Karpas-422 (cell line): ENCODE results near the gene GPR15LG. TPM values are rescaled to one million over a fixed set of nuclear protein-coding genes. Genes with fewer than 3 reads are reported as not detected.

Source experiments
- DNase-seq: peaks from one replicate; pipeline ENCODE4 v3.0.0-alpha.2; 2015
- H2AFZ ChIP-seq: fragments of 200-600 bp; sonication (generic); 2 replicates; pipeline ENCODE4 v1.6.1; 2014; ENCODE audit warnings: antibody characterized with exemption, low read length, mixed read lengths
- H3K27ac ChIP-seq: fragments of 200-600 bp; sonication (generic); 2 replicates; pipeline ENCODE4 v1.5.1; 2014; ENCODE audit warnings: mild to moderate bottlenecking, low read length, moderate library complexity
- H3K27me3 ChIP-seq: fragments of 200-600 bp; sonication (generic); 2 replicates; pipeline ENCODE4 v1.6.1; 2014; ENCODE audit warnings: low read length, mixed read lengths
- H3K36me3 ChIP-seq: fragments of 200-600 bp; sonication (generic); 2 replicates; pipeline ENCODE4 v1.6.1; 2014; ENCODE audit warnings: low read length, mixed read lengths; ENCODE audit not compliant: insufficient read depth
- H3K4me1 ChIP-seq: fragments of 200-600 bp; sonication (generic); 2 replicates; pipeline ENCODE4 v1.6.1; 2014; ENCODE audit warnings: mild to moderate bottlenecking, low read length, mixed read lengths
- H3K4me2 ChIP-seq: fragments of 200-600 bp; sonication (generic); 2 replicates; pipeline ENCODE4 v1.6.1; 2014; ENCODE audit warnings: low read length, low read depth, mild to moderate bottlenecking; ENCODE audit not compliant: poor library complexity, severe bottlenecking
- H3K4me3 ChIP-seq: fragments of 200-600 bp; sonication (generic); 2 replicates; pipeline ENCODE4 v1.5.1; 2014; ENCODE audit warnings: mild to moderate bottlenecking, antibody characterized with exemption, low read length, mixed read lengths
- H3K79me2 ChIP-seq: fragments of 200-600 bp; sonication (generic); 2 replicates; pipeline ENCODE4 v1.6.1; 2014; ENCODE audit warnings: mild to moderate bottlenecking, low read length, mixed read lengths
- H3K9ac ChIP-seq: fragments of 200-600 bp; sonication (generic); 2 replicates; pipeline ENCODE4 v1.6.0; 2014; ENCODE audit warnings: low read length
- H3K9me2 ChIP-seq: fragments of 200-600 bp; sonication (generic), shearing (Covaris generic); replicated peaks from 2 replicates; pipeline ENCODE4 v1.6.0; 2014; ENCODE audit warnings: mild to moderate bottlenecking, low read length, moderate library complexity; ENCODE audit not compliant: insufficient read depth
- H3K9me3 ChIP-seq: fragments of 300-700, 200-600 bp; sonication (generic); 2 replicates; pipeline ENCODE4 v1.6.1; 2014; ENCODE audit warnings: low read length, mixed read lengths
- H4K20me1 ChIP-seq: fragments of 200-600 bp; sonication (generic); 2 replicates; pipeline ENCODE4 v1.6.1; 2014; ENCODE audit warnings: mild to moderate bottlenecking, antibody characterized with exemption, low read length, low read depth; ENCODE audit not compliant: insufficient read depth
- total RNA-seq: library from RNA; depleted of rRNA; stranded (reverse); fragments of >200 nt; shearing (Covaris generic); gene quantifications from 2 replicates; pipeline ENCODE4 v1.2.3, GENCODE V29; 2014; ENCODE audit warnings: low replicate concordance

GPR15LG gene
- total RNA-seq, 1 experiment from 2014 or later = not detected

DNA sequence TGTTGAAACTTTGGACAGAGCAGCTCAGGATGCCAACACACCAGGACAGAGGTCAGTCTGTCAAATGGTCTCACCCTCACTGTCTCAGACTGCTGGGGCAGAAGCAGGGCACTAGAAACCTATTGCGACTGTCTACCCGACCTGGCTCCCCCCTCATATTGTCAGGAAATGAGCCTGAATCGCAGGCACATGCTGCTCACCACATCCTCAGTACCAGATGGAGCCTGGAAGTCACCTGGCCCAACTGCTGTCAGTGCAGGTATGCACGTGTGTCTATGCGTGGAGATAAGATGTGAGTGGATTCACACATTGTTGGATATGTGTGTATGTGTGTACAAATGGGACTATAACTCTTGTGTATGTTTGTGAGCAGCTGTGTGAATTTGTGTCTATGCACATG is 17.5 kb downstream of the GPR15LG start:
- no peak overlapping the region for H2AFZ ChIP-seq
- no peaks in the 10 kb centered on the region for H3K27me3 ChIP-seq
- no peaks in the 10 kb centered on the region for H3K4me1 ChIP-seq
- H3K79me2 ChIP-seq = no peaks in the 10 kb centered on the region
- H3K27ac ChIP-seq = no peak overlapping the region
- no peaks in the 10 kb centered on the region for H3K36me3 ChIP-seq
- H3K4me2 ChIP-seq = no peak overlapping the region
- no peaks in the 10 kb centered on the region for H3K9me3 ChIP-seq
- no peak overlapping the region for H3K4me3 ChIP-seq
- no peak for DNase-seq
- no peaks in the 10 kb centered on the region for H3K9me2 ChIP-seq
- H4K20me1 ChIP-seq = no peaks in the 10 kb centered on the region
- no peak overlapping the region for H3K9ac ChIP-seq

DNA sequence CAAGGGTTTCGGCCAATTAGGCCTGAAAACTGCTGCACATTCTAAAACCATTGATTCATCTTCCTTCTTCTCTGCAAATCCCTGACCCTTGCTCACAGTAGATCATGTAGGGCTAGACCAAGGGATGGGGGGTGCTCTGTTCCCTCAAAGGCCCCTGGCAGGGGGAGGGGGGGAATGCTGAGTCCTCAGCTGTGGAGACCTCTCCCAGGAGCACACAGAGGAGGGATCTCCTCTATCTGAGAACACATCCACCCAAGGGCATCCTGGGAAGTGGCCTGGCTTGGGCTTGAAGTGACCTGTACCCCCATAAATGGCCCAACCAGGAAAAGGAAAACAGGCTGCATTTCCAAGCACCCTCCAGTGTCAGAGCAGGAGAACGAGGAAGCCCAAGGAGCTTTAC is 19.7 kb downstream of the GPR15LG start:
- H3K36me3 ChIP-seq = no peaks in the 10 kb centered on the region
- no peaks in the 10 kb centered on the region for H3K79me2 ChIP-seq
- H3K9me2 ChIP-seq = no peaks in the 10 kb centered on the region
- no peaks in the 10 kb centered on the region for H3K4me1 ChIP-seq
- H3K27me3 ChIP-seq = no peaks in the 10 kb centered on the region
- H3K4me3 ChIP-seq = no peak overlapping the region
- H4K20me1 ChIP-seq = no peaks in the 10 kb centered on the region
- no peaks in the 10 kb centered on the region for H3K9me3 ChIP-seq
- DNase-seq = no peak
- no peak overlapping the region for H3K27ac ChIP-seq
- H2AFZ ChIP-seq = no peak overlapping the region
- no peak overlapping the region for H3K9ac ChIP-seq
- H3K4me2 ChIP-seq = no peak overlapping the region

DNA sequence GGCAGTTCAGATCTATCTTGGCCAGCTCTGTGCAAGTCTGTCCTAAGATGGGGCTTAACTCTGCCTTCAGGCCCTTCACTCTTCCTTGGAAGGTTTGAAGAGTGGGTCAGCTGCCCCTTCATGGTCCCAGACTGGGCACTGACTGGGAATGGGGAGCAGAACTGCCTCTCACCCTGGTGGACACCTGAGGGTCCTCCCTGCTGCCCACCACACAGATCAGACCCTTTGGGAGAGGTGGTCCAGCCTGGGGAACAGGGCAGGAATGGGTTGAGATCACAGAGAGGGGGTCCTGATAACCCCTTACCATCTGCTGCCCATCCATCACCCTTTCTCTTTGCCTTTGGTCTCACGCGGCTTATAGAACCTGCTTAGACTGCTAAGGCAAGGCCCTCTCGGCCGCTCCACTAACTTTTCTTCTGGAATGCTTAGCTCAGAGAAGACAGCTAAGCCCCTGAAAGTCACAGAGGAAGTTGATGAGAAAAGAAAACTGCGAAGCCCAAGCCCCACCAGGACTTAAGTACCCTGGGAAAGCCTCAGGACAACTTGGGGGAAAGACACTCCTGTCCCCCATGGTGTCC is 20.3 kb downstream of the GPR15LG start:
- DNase-seq = no peak
- Histone ChIP-seq H3K4me2 (no peak overlapping the region), H4K20me1 (no peaks in the 10 kb centered on the region), H3K27ac (no peak overlapping the region), H3K9ac (no peak overlapping the region), H3K36me3 (no peaks in the 10 kb centered on the region), H3K4me3 (no peak overlapping the region), H3K9me2 (no peaks in the 10 kb centered on the region), H3K4me1 (no peaks in the 10 kb centered on the region), H3K27me3 (no peaks in the 10 kb centered on the region), H3K9me3 (no peaks in the 10 kb centered on the region), H3K79me2 (no peaks in the 10 kb centered on the region), H2AFZ (no peak overlapping the region)

DNA sequence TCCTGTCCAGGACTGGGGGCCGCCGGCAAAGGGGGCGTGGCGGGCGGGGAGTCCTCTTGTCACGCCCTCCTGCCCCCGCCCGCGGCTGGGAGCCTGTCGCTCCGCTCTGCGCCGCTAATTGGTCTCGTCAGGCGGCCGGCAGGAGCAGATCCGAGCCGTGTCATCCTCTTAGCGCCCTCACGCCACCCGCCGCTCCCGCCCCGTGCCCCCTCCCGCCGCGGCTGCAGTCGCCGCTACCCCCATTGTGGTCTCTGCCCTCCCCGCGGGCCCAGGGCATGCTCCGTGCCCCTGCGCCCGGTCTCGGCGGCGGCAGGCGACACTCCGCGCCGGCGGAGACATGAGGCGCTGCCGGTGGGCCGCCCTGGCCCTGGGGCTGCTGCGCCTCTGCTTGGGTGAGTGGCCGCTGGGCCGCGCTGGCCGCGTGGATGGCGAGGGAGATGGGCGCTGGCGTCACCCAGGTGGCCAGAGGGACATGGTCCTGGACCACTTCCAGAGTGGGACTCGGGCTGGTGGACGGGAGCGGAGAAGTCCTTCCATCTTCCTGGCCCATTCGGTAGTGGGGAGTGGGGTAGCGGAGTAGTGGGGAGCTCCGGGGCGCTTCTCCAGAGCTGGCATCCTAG is 20.9 kb downstream of the GPR15LG start, which contains the start of gene CDHR1:
TSS of gene CDHR1 (plus strand) at position 114 of the 620 bp plus-strand sequence. CDS start at position 338, 224 bp downstream.
- Histone ChIP-seq H3K27ac (no peak within 1 kb of the TSS), H3K9ac (no peak within 1 kb of the TSS), H3K4me1 (no peaks in the 10 kb centered on the region), H2AFZ (no peak within 1 kb of the TSS), H3K79me2 (no peaks in the 10 kb centered on the region), H3K9me2 (no peaks in the 10 kb centered on the region), H3K27me3 (no peaks in the 10 kb centered on the region), H4K20me1 (no peaks in the 10 kb centered on the region), H3K4me2 (no peak within 1 kb of the TSS), H3K4me3 (no peak within 1 kb of the TSS), H3K36me3 (no peaks in the 10 kb centered on the region), H3K9me3 (no peaks in the 10 kb centered on the region)
- no peak for DNase-seq

DNA sequence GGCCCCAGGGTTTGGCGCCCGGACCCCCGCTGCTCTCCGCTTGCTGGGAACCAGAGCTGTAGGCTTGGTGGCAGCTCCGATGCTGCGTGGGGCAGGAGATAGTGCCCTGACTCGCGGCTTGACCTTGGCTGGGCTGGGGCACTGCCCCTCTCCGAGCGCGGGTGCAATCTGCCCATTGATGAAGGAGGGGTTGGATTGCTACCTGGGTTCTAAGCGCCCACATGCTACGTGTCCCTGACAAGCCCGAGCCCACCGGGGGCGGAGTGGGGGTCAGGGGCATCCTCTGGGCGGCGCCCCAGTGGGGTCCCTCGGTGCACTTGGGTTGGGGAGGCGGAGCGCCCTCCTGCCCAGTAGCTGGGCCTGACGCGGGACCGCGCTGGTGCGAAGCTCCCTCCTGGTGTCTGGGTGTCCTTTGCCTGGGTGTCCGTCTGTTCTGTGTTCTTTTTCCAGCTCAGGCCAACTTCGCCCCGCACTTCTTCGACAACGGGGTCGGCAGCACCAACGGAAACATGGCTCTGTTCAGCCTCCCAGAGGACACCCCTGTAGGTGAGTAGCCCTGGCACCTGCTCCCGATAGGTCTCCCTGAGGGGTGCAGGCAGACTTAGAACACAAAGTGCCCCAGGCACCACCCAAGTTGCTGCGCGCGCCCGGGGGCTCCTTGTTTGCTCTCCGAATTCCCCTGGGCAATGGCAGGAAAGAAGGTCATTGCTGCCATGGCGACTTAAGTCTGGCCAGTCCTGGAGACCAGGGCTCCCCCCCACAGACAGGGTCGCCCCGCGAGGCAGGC is 21.6 kb downstream of the GPR15LG start:
- Histone ChIP-seq H2AFZ (no peak overlapping the region), H3K9me3 (no peaks in the 10 kb centered on the region), H3K27ac (no peak overlapping the region), H3K4me1 (no peaks in the 10 kb centered on the region), H4K20me1 (no peaks in the 10 kb centered on the region), H3K36me3 (no peaks in the 10 kb centered on the region), H3K4me2 (no peak overlapping the region), H3K79me2 (no peaks in the 10 kb centered on the region), H3K4me3 (no peak overlapping the region), H3K9me2 (no peaks in the 10 kb centered on the region), H3K9ac (no peak overlapping the region), H3K27me3 (no peaks in the 10 kb centered on the region)
- no peak for DNase-seq

DNA sequence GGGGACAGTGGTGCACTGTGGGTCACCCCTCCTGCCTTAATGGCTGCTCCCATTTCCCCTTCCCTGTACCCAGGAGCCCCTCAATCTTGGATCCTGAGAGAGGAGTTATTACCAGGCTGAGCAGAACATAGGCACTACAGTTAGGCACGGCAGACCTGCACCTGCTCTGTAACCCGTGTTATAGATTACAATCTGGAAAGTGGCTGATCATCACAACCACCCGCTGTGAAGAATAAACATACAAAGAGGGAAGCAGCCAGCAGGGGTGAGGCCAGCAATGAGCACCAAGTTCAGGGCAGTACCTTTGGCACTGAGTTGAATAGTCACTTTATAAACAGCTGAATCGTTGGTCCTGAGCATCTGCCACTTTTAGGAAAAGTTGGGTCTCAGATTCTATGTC is 22.5 kb downstream of the GPR15LG start:
- Histone ChIP-seq H3K4me3 (no peak overlapping the region), H3K4me1 (no peaks in the 10 kb centered on the region), H3K9me2 (no peaks in the 10 kb centered on the region), H3K9ac (no peak overlapping the region), H3K36me3 (no peaks in the 10 kb centered on the region), H3K79me2 (no peaks in the 10 kb centered on the region), H3K27me3 (no peaks in the 10 kb centered on the region), H2AFZ (no peak overlapping the region), H3K4me2 (no peak overlapping the region), H3K27ac (no peak overlapping the region), H4K20me1 (no peaks in the 10 kb centered on the region), H3K9me3 (no peaks in the 10 kb centered on the region)
- no peak for DNase-seq

DNA sequence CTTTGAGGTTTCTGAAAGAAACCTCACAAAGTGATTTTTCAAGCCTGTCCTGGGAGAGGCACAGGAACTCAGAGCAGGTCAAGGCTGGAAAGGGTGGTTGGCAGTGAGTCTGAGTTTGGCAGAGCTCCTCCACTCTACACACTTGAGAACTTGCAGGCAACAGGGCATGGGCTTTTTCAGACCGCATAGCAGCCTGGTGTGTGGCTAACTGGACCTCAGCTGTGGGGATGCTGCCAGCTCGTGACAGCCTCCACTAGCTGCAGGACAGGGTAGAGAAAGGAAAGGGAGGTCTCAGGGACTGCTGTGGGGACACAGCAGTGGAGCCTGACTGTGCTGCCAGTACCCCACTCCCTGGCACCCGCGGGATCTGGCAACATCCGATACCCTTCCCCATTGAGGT is 23.3 kb downstream of the GPR15LG start:
- H3K27ac ChIP-seq = no peak overlapping the region
- no peak for DNase-seq
- no peaks in the 10 kb centered on the region for H4K20me1 ChIP-seq
- no peaks in the 10 kb centered on the region for H3K36me3 ChIP-seq
- no peak overlapping the region for H3K9ac ChIP-seq
- H3K4me1 ChIP-seq = no peaks in the 10 kb centered on the region
- no peak overlapping the region for H3K4me2 ChIP-seq
- H2AFZ ChIP-seq = no peak overlapping the region
- H3K79me2 ChIP-seq = no peaks in the 10 kb centered on the region
- H3K9me2 ChIP-seq = no peaks in the 10 kb centered on the region
- no peaks in the 10 kb centered on the region for H3K27me3 ChIP-seq
- no peaks in the 10 kb centered on the region for H3K9me3 ChIP-seq
- H3K4me3 ChIP-seq = no peak overlapping the region

DNA sequence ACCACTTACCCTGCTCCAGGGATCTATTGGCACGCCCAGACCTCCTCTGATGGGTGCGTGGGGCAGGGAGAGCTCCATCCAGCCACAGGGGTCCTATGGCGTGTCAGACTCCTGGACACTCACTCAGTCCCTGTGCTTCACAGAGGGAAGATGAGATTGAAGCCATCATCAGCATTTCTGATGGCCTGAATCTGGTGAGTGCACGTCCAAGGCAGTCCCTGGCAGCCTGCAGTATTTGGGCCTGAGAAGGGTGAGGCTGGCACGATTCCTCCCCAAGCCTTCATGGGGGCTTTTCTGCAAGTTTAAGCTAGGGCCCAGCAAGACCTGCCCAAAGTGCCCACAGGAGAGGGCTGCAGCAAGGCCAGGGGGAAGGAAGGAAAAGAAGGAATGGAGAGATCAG is 24.0 kb downstream of the GPR15LG start:
- no peaks in the 10 kb centered on the region for H3K36me3 ChIP-seq
- no peak overlapping the region for H3K27ac ChIP-seq
- H3K79me2 ChIP-seq = no peaks in the 10 kb centered on the region
- H3K4me1 ChIP-seq = no peaks in the 10 kb centered on the region
- H3K4me2 ChIP-seq = no peak overlapping the region
- no peak overlapping the region for H3K4me3 ChIP-seq
- H3K27me3 ChIP-seq = no peaks in the 10 kb centered on the region
- no peaks in the 10 kb centered on the region for H4K20me1 ChIP-seq
- H2AFZ ChIP-seq = no peak overlapping the region
- no peak for DNase-seq
- H3K9ac ChIP-seq = no peak overlapping the region
- H3K9me2 ChIP-seq = no peaks in the 10 kb centered on the region
- no peaks in the 10 kb centered on the region for H3K9me3 ChIP-seq
